Hepatocyte (in vitro differentiated cells): ENCODE results near the gene STK32B. TPM values are rescaled to one million over a fixed set of nuclear protein-coding genes. Genes with fewer than 3 reads are reported as not detected.

Experiments used
- DNase-seq: peaks from one replicate; pipeline ENCODE4 v3.0.0-alpha.2; 2016; ENCODE audit warnings: low spot score
- H2AFZ ChIP-seq: fragments of 200-600 bp; sonication (generic); 2 replicates; pipeline ENCODE4 v1.6.0; 2016; ENCODE audit warnings: antibody characterized with exemption, mild to moderate bottlenecking
- H3K27ac ChIP-seq: fragments of 200-600 bp; sonication (generic); 2 replicates; pipeline ENCODE4 v1.5.1; 2016; ENCODE audit warnings: mild to moderate bottlenecking
- H3K27me3 ChIP-seq: fragments of 200-600 bp; sonication (generic); 2 replicates; pipeline ENCODE4 v1.6.1; 2016
- H3K36me3 ChIP-seq: fragments of 200-600 bp; sonication (generic); replicated peaks from 2 replicates; pipeline ENCODE4 v1.5.1; 2016; ENCODE audit warnings: low read depth; ENCODE audit not compliant: insufficient read depth
- H3K4me1 ChIP-seq: fragments of 200-600 bp; sonication (generic); 2 replicates; pipeline ENCODE4 v1.5.1; 2016; ENCODE audit warnings: mild to moderate bottlenecking, moderate library complexity; ENCODE audit not compliant: insufficient read depth
- H3K4me2 ChIP-seq: fragments of 200-600 bp; sonication (generic); 2 replicates; pipeline ENCODE4 v1.6.0; 2016
- H3K4me3 ChIP-seq: fragments of 200-600 bp; sonication (generic); 2 replicates; pipeline ENCODE4 v1.5.1; 2016; ENCODE audit warnings: mild to moderate bottlenecking
- H3K79me2 ChIP-seq: fragments of 200-600 bp; sonication (generic); 2 replicates; pipeline ENCODE4 v1.6.0; 2017; ENCODE audit warnings: mild to moderate bottlenecking
- H3K9me2 ChIP-seq: fragments of 200-600 bp; sonication (generic); replicated peaks from 2 replicates; pipeline ENCODE4 v1.6.0; 2017; ENCODE audit warnings: mild to moderate bottlenecking; ENCODE audit not compliant: insufficient read depth
- H3K9me3 ChIP-seq: fragments of 200-600 bp; sonication (generic); 2 replicates; pipeline ENCODE4 v1.5.1; 2016; ENCODE audit warnings: low read depth, mild to moderate bottlenecking
- H4K20me1 ChIP-seq: fragments of 200-600 bp; sonication (generic); 2 replicates; pipeline ENCODE4 v1.6.0; 2016; ENCODE audit warnings: mild to moderate bottlenecking; ENCODE audit not compliant: insufficient read depth, poor library complexity, severe bottlenecking
- EZH2 ChIP-seq: fragments of 200-600 bp; sonication (generic); IDR thresholded peaks from 2 replicates; pipeline ENCODE4 v1.6.1; 2016; ENCODE audit warnings: antibody characterized with exemption, mild to moderate bottlenecking, borderline replicate concordance
- EZH2phosphoT487 ChIP-seq: fragments of 200-600 bp; sonication (generic); IDR thresholded peaks from one replicate; pipeline ENCODE4 v1.6.1; 2018; ENCODE audit warnings: antibody characterized with exemption, mild to moderate bottlenecking, low read depth, moderate library complexity; ENCODE audit not compliant: unreplicated experiment, severe bottlenecking
- WGBS: methylation state at CpG from one replicate; pipeline ENCODE4 v1.1.6; 2016; ENCODE audit warnings: low lambda C conversion rate; ENCODE audit errors: missing lambda C conversion rate; 5-methylcytosine and 5-hydroxymethylcytosine counted together
- polyA plus RNA-seq: library from polyadenylated mRNA; unstranded; fragments of >200 nt; fragmentation: Nextera tagmentation; extraction: Ambion mirVana; gene quantifications from 2 replicates; pipeline ENCODE4 v1.2.1, GENCODE V29; 2016
- total RNA-seq: library from RNA; depleted of rRNA; stranded (reverse); fragments of >200 nt; gene quantifications from 2 replicates; pipeline ENCODE4 v1.2.3, GENCODE V29; 2014
- TF ChIP-seq, protein P1 (sequence below): fragments of 200-600 bp; sonication (generic); IDR thresholded peaks from 2 replicates; pipeline ENCODE4 v1.5.1; 2016; ENCODE audit warnings: antibody characterized with exemption, mild to moderate bottlenecking; ENCODE audit not compliant: poor library complexity

STK32B gene
- total and polyA plus RNA-seq, 2 experiments from 2014 or later = 0.51 to 1.6 TPM

DNA sequence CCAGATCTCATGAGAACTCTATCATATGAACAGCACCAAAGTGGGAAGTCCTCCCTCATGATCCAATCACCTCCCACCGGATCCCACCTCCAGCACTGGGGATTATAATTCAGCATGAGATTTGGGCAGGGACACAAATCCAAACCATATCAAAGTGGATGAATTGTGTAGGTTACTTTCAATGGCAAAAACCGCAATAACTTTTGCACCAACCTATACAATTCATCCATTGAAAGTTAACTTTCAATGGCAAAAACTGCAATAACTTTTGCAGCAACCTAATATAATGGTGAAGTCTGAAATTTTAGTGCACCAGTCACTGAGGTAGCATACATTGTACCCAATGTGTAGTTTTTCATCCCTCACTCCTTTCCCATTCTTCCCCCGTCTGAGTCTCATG lies 16.6 kb downstream of the STK32B start:
- no peak for DNase-seq
- H4K20me1 ChIP-seq = no peaks in the 10 kb centered on the region
- no peaks in the 10 kb centered on the region for H3K27me3 ChIP-seq
- H3K4me1 ChIP-seq = no peaks in the 10 kb centered on the region
- WGBS = 79% methylated on average over 3 of the region's 3 CpGs
- no peak overlapping the region for H3K4me3 ChIP-seq
- TF ChIP-seq, protein P1, sequence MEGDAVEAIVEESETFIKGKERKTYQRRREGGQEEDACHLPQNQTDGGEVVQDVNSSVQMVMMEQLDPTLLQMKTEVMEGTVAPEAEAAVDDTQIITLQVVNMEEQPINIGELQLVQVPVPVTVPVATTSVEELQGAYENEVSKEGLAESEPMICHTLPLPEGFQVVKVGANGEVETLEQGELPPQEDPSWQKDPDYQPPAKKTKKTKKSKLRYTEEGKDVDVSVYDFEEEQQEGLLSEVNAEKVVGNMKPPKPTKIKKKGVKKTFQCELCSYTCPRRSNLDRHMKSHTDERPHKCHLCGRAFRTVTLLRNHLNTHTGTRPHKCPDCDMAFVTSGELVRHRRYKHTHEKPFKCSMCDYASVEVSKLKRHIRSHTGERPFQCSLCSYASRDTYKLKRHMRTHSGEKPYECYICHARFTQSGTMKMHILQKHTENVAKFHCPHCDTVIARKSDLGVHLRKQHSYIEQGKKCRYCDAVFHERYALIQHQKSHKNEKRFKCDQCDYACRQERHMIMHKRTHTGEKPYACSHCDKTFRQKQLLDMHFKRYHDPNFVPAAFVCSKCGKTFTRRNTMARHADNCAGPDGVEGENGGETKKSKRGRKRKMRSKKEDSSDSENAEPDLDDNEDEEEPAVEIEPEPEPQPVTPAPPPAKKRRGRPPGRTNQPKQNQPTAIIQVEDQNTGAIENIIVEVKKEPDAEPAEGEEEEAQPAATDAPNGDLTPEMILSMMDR = no peak
- TF ChIP-seq EZH2phosphoT487 (no peak), EZH2 (no peak)
- no peaks in the 10 kb centered on the region for H3K36me3 ChIP-seq
- H3K27ac ChIP-seq = no peak overlapping the region
- no peaks in the 10 kb centered on the region for H3K79me2 ChIP-seq
- H3K4me2 ChIP-seq = no peak overlapping the region
- no peak overlapping the region for H2AFZ ChIP-seq
- no peaks in the 10 kb centered on the region for H3K9me2 ChIP-seq
- H3K9me3 ChIP-seq = no peaks in the 10 kb centered on the region

DNA sequence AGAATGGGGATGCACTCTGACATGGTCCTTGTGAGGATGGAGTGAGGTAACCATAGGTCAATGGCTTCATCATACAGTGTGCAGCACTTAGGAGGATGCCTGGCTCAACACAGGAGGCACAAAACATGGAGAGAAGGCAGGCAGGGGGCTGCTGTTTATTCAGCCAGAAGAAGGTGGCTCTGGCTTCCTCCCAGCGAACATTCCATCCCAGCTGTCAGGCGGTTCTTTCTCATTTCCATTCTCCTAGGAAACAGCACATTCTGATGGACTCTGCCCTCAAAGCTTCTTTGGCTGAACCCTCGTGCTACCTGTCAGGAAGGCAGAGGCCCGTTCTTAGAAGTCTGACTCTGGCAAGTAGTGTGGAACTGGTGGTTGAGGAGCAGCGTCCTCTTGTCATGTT lies 18.6 kb downstream of the STK32B start:
- H3K9me3 ChIP-seq = no peaks in the 10 kb centered on the region
- no peak overlapping the region for H3K4me2 ChIP-seq
- no peaks in the 10 kb centered on the region for H3K79me2 ChIP-seq
- H3K36me3 ChIP-seq = no peaks in the 10 kb centered on the region
- no peaks in the 10 kb centered on the region for H3K9me2 ChIP-seq
- DNase-seq = peak; percentile 26
- no peak overlapping the region for H3K27ac ChIP-seq
- H3K4me3 ChIP-seq = no peak overlapping the region
- no peak overlapping the region for H2AFZ ChIP-seq
- no peaks in the 10 kb centered on the region for H3K27me3 ChIP-seq
- no peaks in the 10 kb centered on the region for H4K20me1 ChIP-seq
- TF ChIP-seq EZH2phosphoT487 (no peak), EZH2 (no peak)
- TF ChIP-seq, protein P1 = no peak
- H3K4me1 ChIP-seq = no peaks in the 10 kb centered on the region
- 75% methylated on average over 5 of the region's 5 CpGs for WGBS

DNA sequence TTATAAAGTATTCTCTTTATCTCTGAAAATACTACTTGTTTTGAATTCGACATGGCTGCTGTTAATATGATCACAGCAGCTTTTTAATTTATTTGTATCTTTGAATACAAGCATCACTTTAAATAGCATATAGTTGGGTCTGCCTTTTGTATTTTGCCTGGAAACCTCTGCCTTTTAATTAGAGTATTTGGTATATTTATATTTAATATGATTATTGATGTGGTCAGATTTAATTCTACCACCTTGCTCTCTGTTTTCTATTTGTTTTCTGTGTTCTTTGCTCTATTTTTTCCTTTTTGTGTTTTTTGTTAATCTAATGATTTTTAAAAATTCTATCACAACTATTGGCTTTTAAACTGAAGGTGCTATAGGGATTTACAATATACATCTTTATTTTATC lies 21.7 kb downstream of the STK32B start:
- no peaks in the 10 kb centered on the region for H3K36me3 ChIP-seq
- H3K27ac ChIP-seq = no peak overlapping the region
- 81% methylated on average over 1 of the region's 1 CpG for WGBS
- H2AFZ ChIP-seq = no peak overlapping the region
- TF ChIP-seq, protein P1 = no peak
- TF ChIP-seq EZH2 (no peak), EZH2phosphoT487 (no peak)
- H3K79me2 ChIP-seq = no peaks in the 10 kb centered on the region
- no peaks in the 10 kb centered on the region for H3K27me3 ChIP-seq
- no peaks in the 10 kb centered on the region for H3K9me3 ChIP-seq
- no peaks in the 10 kb centered on the region for H3K9me2 ChIP-seq
- no peaks in the 10 kb centered on the region for H3K4me1 ChIP-seq
- no peak overlapping the region for H3K4me3 ChIP-seq
- H3K4me2 ChIP-seq = no peak overlapping the region
- no peak for DNase-seq
- no peaks in the 10 kb centered on the region for H4K20me1 ChIP-seq

DNA sequence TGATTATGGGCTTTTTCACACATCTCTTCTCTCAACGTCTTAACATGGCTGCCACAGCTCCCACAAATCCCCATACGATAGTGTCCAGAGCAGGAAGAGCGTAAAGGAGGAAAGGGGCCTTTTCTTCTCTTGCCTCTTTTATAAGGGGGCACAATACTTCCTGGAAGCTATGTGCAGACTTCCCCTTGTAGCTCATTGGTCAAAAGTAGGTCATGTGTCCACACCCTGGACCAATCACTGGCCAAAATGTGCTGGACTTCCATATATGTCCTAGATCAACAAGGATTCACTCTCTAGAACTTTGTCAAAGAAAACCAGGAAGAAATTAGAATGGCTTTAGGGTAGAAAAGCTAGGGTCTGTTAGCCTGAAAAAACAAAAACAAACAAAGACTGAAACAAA lies 26.7 kb downstream of the STK32B start:
- Histone ChIP-seq H4K20me1 (no peaks in the 10 kb centered on the region), H3K9me2 (no peaks in the 10 kb centered on the region), H3K4me1 (no peaks in the 10 kb centered on the region), H3K36me3 (no peaks in the 10 kb centered on the region), H3K9me3 (no peaks in the 10 kb centered on the region), H3K4me2 (no peak overlapping the region), H3K27ac (no peak overlapping the region), H3K79me2 (no peaks in the 10 kb centered on the region), H2AFZ (no peak overlapping the region), H3K27me3 (no peaks in the 10 kb centered on the region), H3K4me3 (no peak overlapping the region)
- WGBS = 92% methylated on average over 3 of the region's 3 CpGs
- no peak for TF ChIP-seq EZH2
- TF ChIP-seq EZH2phosphoT487 = no peak
- DNase-seq = no peak
